ENCODE measurements around the gene LAMA5.

- TF ChIP-seq, protein P1, sequence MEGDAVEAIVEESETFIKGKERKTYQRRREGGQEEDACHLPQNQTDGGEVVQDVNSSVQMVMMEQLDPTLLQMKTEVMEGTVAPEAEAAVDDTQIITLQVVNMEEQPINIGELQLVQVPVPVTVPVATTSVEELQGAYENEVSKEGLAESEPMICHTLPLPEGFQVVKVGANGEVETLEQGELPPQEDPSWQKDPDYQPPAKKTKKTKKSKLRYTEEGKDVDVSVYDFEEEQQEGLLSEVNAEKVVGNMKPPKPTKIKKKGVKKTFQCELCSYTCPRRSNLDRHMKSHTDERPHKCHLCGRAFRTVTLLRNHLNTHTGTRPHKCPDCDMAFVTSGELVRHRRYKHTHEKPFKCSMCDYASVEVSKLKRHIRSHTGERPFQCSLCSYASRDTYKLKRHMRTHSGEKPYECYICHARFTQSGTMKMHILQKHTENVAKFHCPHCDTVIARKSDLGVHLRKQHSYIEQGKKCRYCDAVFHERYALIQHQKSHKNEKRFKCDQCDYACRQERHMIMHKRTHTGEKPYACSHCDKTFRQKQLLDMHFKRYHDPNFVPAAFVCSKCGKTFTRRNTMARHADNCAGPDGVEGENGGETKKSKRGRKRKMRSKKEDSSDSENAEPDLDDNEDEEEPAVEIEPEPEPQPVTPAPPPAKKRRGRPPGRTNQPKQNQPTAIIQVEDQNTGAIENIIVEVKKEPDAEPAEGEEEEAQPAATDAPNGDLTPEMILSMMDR (IDR thresholded peaks at IDR 0.05), result no peak
- TF ChIP-seq EP300 (IDR thresholded peaks at IDR 0.05) (no peak), POLR2A (IDR thresholded peaks at IDR 0.05) (no peak)
These were observed 70.2 kb downstream of the LAMA5 start for GRCh38 chr20:62296724-62297448.

All from stomach (tissue), 4 donors.